ENCODE data around the gene POU2F2. TPM values are rescaled to one million over a fixed set of nuclear protein-coding genes. Genes with fewer than 3 reads are reported as not detected.
A peak's percentile ranks its signal among the peaks of the same experiment; 100 is the strongest.

The POU2F2 gene
- total and polyA plus RNA-seq, 9 of the 15 experiments (the other 6 are each of a cell fraction or from before 2014, with no cell fraction given), result 0.03 to 0.68 (median 0.14) TPM

- TF ChIP-seq PURB (CRISPR knock-in tag; IDR thresholded peaks at IDR 0.05; ENCODE audit: low read depth) (no peak), DACH1 (IDR thresholded peaks at IDR 0.05; ENCODE audit: partially characterized antibody) (peak; percentile 10)
Measured at GRCh38 chr19:42108527-42109389, 23.5 kb downstream of the POU2F2 start (continued).

- ATAC-seq, result no peak
- no peak for FAIRE-seq
- H3K9me3 ChIP-seq (replicated peaks; ENCODE audit: control insufficient read depth, insufficient read depth, low read depth, low read length), result no peaks in the 10 kb centered on the region
- no peaks in the 10 kb centered on the region for H3K79me2 ChIP-seq (ENCODE audit: control insufficient read depth, insufficient read depth, low read length)
- intact Hi-C loops (cut with micrococcal nuclease), result no loop called here
- no peak overlapping the region for H3K9ac ChIP-seq (ENCODE audit: insufficient read depth in 1 of 2, low read depth in 2 of 2, low read length in 2 of 2)
- in situ Hi-C loops (cut with MboI), result loop anchor here (5.0 to 25.0 kb wide), 2 partner anchors 327 to 432 kb away; partner anchors contain the start of gene CEACAM1
- H3K36me3 ChIP-seq (ENCODE audit: control insufficient read depth, insufficient read depth, low read length), result no peaks in the 10 kb centered on the region
- H3K4me2 ChIP-seq (ENCODE audit: insufficient read depth, low read length), result no peak overlapping the region
- H2AFZ ChIP-seq (ENCODE audit: low read depth, low read length), result no peak overlapping the region
- peaks cover 10 to 11% of the 10 kb centered on the region in 2 experiments for H3K27me3 ChIP-seq (ENCODE audit: control insufficient read depth in 2 of 2, insufficient read depth in 2 of 2, low read length in 2 of 2)
- H3K4me3 ChIP-seq, result no peak overlapping the region
- POLR2A ChIA-PET, result interaction anchor here (1.2 kb wide), 1 partner anchor 8 kb away, joined by 3 read pairs; no protein-coding TSS in a partner anchor
- whole genome bisulfite sequencing (ENCODE audit: insufficient coverage, low coverage, missing lambda C conversion rate), result 3% methylated on average over 2 of the region's 2 CpGs
- H4K20me1 ChIP-seq (replicated peaks; ENCODE audit: control insufficient read depth, insufficient read depth, low read length), result no peaks in the 10 kb centered on the region
- no peak overlapping the region for H3K27ac ChIP-seq (ENCODE audit: extremely low read depth, low read depth, low read length)
- CTCF ChIA-PET (ENCODE audit: low intra/inter-chr PET ratio), result interaction anchor here (0.6 kb wide), 1 partner anchor 57 kb away, joined by 8 read pairs; no protein-coding TSS in a partner anchor
- DNase-seq (ENCODE audit: extremely low read depth in 1 of 4, low spot score in 3 of 4), result no peak
- H3K9me1 ChIP-seq (ENCODE audit: control insufficient read depth, insufficient read depth, low read length), result no peaks in the 10 kb centered on the region
- H3K4me1 ChIP-seq (replicated peaks in 1 of 2; ENCODE audit: control insufficient read depth in 2 of 2, insufficient read depth in 2 of 2, low read length in 2 of 2), result peaks cover 0 to 5% of the 10 kb centered on the region in 2 experiments; a peak in 2 of 5 replicates
- BruUV-seq (replicated peaks), result no TSS peak
- no peak for TF ChIP-seq ZNF740 (CRISPR knock-in tag; IDR thresholded peaks at IDR 0.05)
- TF ChIP-seq ZNF740 (tag; IDR thresholded peaks at IDR 0.05), result no peak
- TF ChIP-seq HOXB6 (CRISPR knock-in tag; IDR thresholded peaks at IDR 0.05; ENCODE audit: borderline replicate concordance), result no peak
- no peak for TF ChIP-seq ZBTB11 (CRISPR knock-in tag; IDR thresholded peaks at IDR 0.05)
- no peak for TF ChIP-seq ZNF449 (CRISPR knock-in tag; IDR thresholded peaks at IDR 0.05)
- TF ChIP-seq SAFB (IDR thresholded peaks at IDR 0.05; ENCODE audit: borderline replicate concordance, low read depth, low read length), result no peak
- TF ChIP-seq ARID1B (IDR thresholded peaks at IDR 0.05), result no peak
- no peak for TF ChIP-seq SMARCB1 (IDR thresholded peaks at IDR 0.05; ENCODE audit: insufficient read length, low read depth)
- TF ChIP-seq GATAD2A (IDR thresholded peaks at IDR 0.05), result no peak
- TF ChIP-seq MCM2 (IDR thresholded peaks at IDR 0.05; ENCODE audit: low read depth), result no peak
- TF ChIP-seq ZNF165 (CRISPR knock-in tag; IDR thresholded peaks at IDR 0.05; ENCODE audit: borderline replicate concordance), result no peak
- TF ChIP-seq FOS (IDR thresholded peaks at IDR 0.05; ENCODE audit: extremely low read depth, insufficient read length), result no peak
Measured at GRCh38 chr19:42105368-42105767, 26.9 kb downstream of the POU2F2 start.

Measured in K562 (cell line).